ENCODE results near the gene IKZF5. TPM values are rescaled to one million over a fixed set of nuclear protein-coding genes. Genes with fewer than 3 reads are reported as not detected.

IKZF5 gene
- polyA plus RNA-seq, 1 experiment: 7.8 TPM

GRCh38 chr10:123035467-123036086 is 27.0 kb upstream of the IKZF5 start:
- H3K27ac ChIP-seq (ENCODE audit: low read depth, low read length): no peak overlapping the region
- H3K27me3 ChIP-seq (ENCODE audit: control insufficient read depth, insufficient read depth, low read length): no peaks in the 10 kb centered on the region
- DNase-seq (ENCODE audit: low read depth, low spot score): no peak
- CTCF ChIA-PET: no interaction called here
- POLR2A ChIA-PET: no interaction called here
- H3K9me3 ChIP-seq (ENCODE audit: control insufficient read depth, insufficient read depth, low read length): no peaks in the 10 kb centered on the region
- no peak overlapping the region for H3K4me3 ChIP-seq (ENCODE audit: low read depth, low read length)
- TF ChIP-seq CTCF (IDR thresholded peaks at IDR 0.05; ENCODE audit: low read depth, low read length): no peak

GRCh38 chr10:123034332-123034731 is 25.7 kb upstream of the IKZF5 start:
- CTCF ChIA-PET: interaction anchor here (1.6 kb wide), 1 partner anchor 9 kb away, joined by 6 read pairs; no protein-coding TSS in a partner anchor
- no peak for DNase-seq (ENCODE audit: low read depth, low spot score)
- no peak overlapping the region for H3K4me3 ChIP-seq (ENCODE audit: low read depth, low read length)
- H3K9me3 ChIP-seq (ENCODE audit: control insufficient read depth, insufficient read depth, low read length): no peaks in the 10 kb centered on the region
- POLR2A ChIA-PET: no interaction called here
- no peaks in the 10 kb centered on the region for H3K27me3 ChIP-seq (ENCODE audit: control insufficient read depth, insufficient read depth, low read length)
- no peak for TF ChIP-seq CTCF (IDR thresholded peaks at IDR 0.05; ENCODE audit: low read depth, low read length)
- H3K27ac ChIP-seq (ENCODE audit: low read depth, low read length): no peak overlapping the region

GRCh38 chr10:123031124-123031523 is 22.5 kb upstream of the IKZF5 start:
- no peaks in the 10 kb centered on the region for H3K9me3 ChIP-seq (ENCODE audit: control insufficient read depth, insufficient read depth, low read length)
- POLR2A ChIA-PET: no interaction called here
- CTCF ChIA-PET: interaction anchor here (0.9 to 4.1 kb wide), 2 partner anchors 11 kb away, joined by 3 to 21 read pairs; no protein-coding TSS in a partner anchor
- no peak overlapping the region for H3K4me3 ChIP-seq (ENCODE audit: low read depth, low read length)
- no peak overlapping the region for H3K27ac ChIP-seq (ENCODE audit: low read depth, low read length)
- no peak for DNase-seq (ENCODE audit: low read depth, low spot score)
- H3K27me3 ChIP-seq (ENCODE audit: control insufficient read depth, insufficient read depth, low read length): no peaks in the 10 kb centered on the region
- no peak for TF ChIP-seq CTCF (IDR thresholded peaks at IDR 0.05; ENCODE audit: low read depth, low read length)

- TF ChIP-seq CTCF (IDR thresholded peaks at IDR 0.05; ENCODE audit: low read depth, low read length): no peak
- ChIA-PET POLR2A (no interaction called here), CTCF (no interaction called here)
- no peak for DNase-seq (ENCODE audit: low read depth, low spot score)
- no peaks in the 10 kb centered on the region for H3K27me3 ChIP-seq (ENCODE audit: control insufficient read depth, insufficient read depth, low read length)
- no peaks in the 10 kb centered on the region for H3K9me3 ChIP-seq (ENCODE audit: control insufficient read depth, insufficient read depth, low read length)
- H3K27ac ChIP-seq (ENCODE audit: low read depth, low read length): no peak overlapping the region
- H3K4me3 ChIP-seq (ENCODE audit: low read depth, low read length): no peak overlapping the region
Observed at GRCh38 chr10:123027861-123028260, 19.3 kb upstream of the IKZF5 start.

GRCh38 chr10:123026302-123026701 is 17.7 kb upstream of the IKZF5 start:
- Histone ChIP-seq H3K9me3 (ENCODE audit: control insufficient read depth, insufficient read depth, low read length) (no peaks in the 10 kb centered on the region), H3K4me3 (ENCODE audit: low read depth, low read length) (no peak overlapping the region), H3K27me3 (ENCODE audit: control insufficient read depth, insufficient read depth, low read length) (no peaks in the 10 kb centered on the region), H3K27ac (ENCODE audit: low read depth, low read length) (no peak overlapping the region)
- ChIA-PET POLR2A (no interaction called here), CTCF (interaction anchor here (0.6 kb wide), 1 partner anchor 16 kb away, joined by 5 read pairs; no protein-coding TSS in a partner anchor)
- TF ChIP-seq CTCF (IDR thresholded peaks at IDR 0.05; ENCODE audit: low read depth, low read length): no peak
- no peak for DNase-seq (ENCODE audit: low read depth, low spot score)

All from AG04450 (cell line).